ENCODE results near the gene GLUL.

The GLUL gene

GRCh38 chr1:182408435-182409075 is 17.0 kb upstream of the GLUL start:
- TF ChIP-seq CTCF (IDR thresholded peaks at IDR 0.05; ENCODE audit: borderline replicate concordance, control extremely low read depth, extremely low read depth, insufficient read depth, missing control alignments), result no peak
- in situ Hi-C loops (cut with MboI; ENCODE audit: low sequenced_read_pairs, unreplicated experiment), result no loop called here
- no peak for DNase-seq (ENCODE audit: low spot score)

GRCh38 chr1:182407724-182408123 is 16.1 kb upstream of the GLUL start:
- in situ Hi-C loops (cut with MboI; ENCODE audit: low sequenced_read_pairs, unreplicated experiment), result no loop called here
- no peak for DNase-seq (ENCODE audit: low spot score)
- no peak for TF ChIP-seq CTCF (IDR thresholded peaks at IDR 0.05; ENCODE audit: borderline replicate concordance, control extremely low read depth, extremely low read depth, insufficient read depth, missing control alignments)

- in situ Hi-C loops (cut with MboI; ENCODE audit: low sequenced_read_pairs, unreplicated experiment), result no loop called here
- DNase-seq (ENCODE audit: low spot score), result no peak
- TF ChIP-seq CTCF (IDR thresholded peaks at IDR 0.05; ENCODE audit: borderline replicate concordance, control extremely low read depth, extremely low read depth, insufficient read depth, missing control alignments), result no peak
Observed at GRCh38 chr1:182406012-182406411, 14.4 kb upstream of the GLUL start.

GRCh38 chr1:182405578-182405977 is 14.0 kb upstream of the GLUL start:
- no peak for TF ChIP-seq CTCF (IDR thresholded peaks at IDR 0.05; ENCODE audit: borderline replicate concordance, control extremely low read depth, extremely low read depth, insufficient read depth, missing control alignments)
- no peak for DNase-seq (ENCODE audit: low spot score)
- in situ Hi-C loops (cut with MboI; ENCODE audit: low sequenced_read_pairs, unreplicated experiment), result no loop called here

- no peak for DNase-seq (ENCODE audit: low spot score)
- TF ChIP-seq CTCF (IDR thresholded peaks at IDR 0.05; ENCODE audit: borderline replicate concordance, control extremely low read depth, extremely low read depth, insufficient read depth, missing control alignments), result peak; percentile 17
- in situ Hi-C loops (cut with MboI; ENCODE audit: low sequenced_read_pairs, unreplicated experiment), result no loop called here
Observed at GRCh38 chr1:182404781-182405180, 13.2 kb upstream of the GLUL start.

GRCh38 chr1:182400567-182400966 is 9.0 kb upstream of the GLUL start, which contains the start of gene TEDDM1:
TEDDM1 (minus strand) TSS chr1:182400667; CDS start chr1:182400485, 182 bp downstream.
- TF ChIP-seq CTCF (IDR thresholded peaks at IDR 0.05; ENCODE audit: borderline replicate concordance, control extremely low read depth, extremely low read depth, insufficient read depth, missing control alignments), result no peak
- DNase-seq (ENCODE audit: low spot score), result no peak
- in situ Hi-C loops (cut with MboI; ENCODE audit: low sequenced_read_pairs, unreplicated experiment), result no loop called here

All from GM13976 (cell line).